Thyroid gland (tissue), 4 donors: Measurements from ENCODE around the gene SIAH3. TPM values are rescaled to one million over a fixed set of nuclear protein-coding genes. Genes with fewer than 3 reads are reported as not detected.

Source experiments
- DNase-seq, 2 donors: peaks; one replicate each; pipeline ENCODE4 v3.0.0-alpha.2; 2019
- H3K27ac ChIP-seq, 3 donors: fragments of 200-600 bp; sonication (generic); 1 replicate in 2 of 3; 2 replicates in 1 of 3; pipeline ENCODE4 v1.5.1; 2016 to 2019; ENCODE audit warnings: mild to moderate bottlenecking in 1 of 3, moderate library complexity in 1 of 3
- H3K27me3 ChIP-seq: fragments of 200-600 bp; sonication (generic); one replicate; pipeline ENCODE4 v1.5.1; 2019
- H3K36me3 ChIP-seq, 2 donors: fragments of 200-600 bp; sonication (generic); one replicate each; pipeline ENCODE4 v1.5.1; 2016 to 2019
- H3K4me1 ChIP-seq, 2 donors: fragments of 200-600 bp; sonication (generic); one replicate each; pipeline ENCODE4 v1.5.1; 2017 to 2019
- H3K4me3 ChIP-seq, 3 donors: fragments of 200-600 bp; sonication (generic); replicated peaks in 1 of 3; 1 replicate in 2 of 3; 2 replicates in 1 of 3; pipeline ENCODE4 v1.5.1; 2016; ENCODE audit warnings: mild to moderate bottlenecking in 1 of 3
- H3K9me3 ChIP-seq: fragments of 200-600 bp; sonication (generic); one replicate; pipeline ENCODE4 v1.5.1; 2017
- CTCF ChIP-seq, 6 experiments: fragments of 200-600 bp in 3 of 6; fragments of 450-650 bp in 3 of 6; sonication (generic) in 3 of 6; IDR thresholded peaks; one replicate each; pipeline ENCODE4 v1.5.1; 2016 to 2019; ENCODE audit warnings: antibody characterized with exemption in 6 of 6, mild to moderate bottlenecking in 2 of 6, inconsistent platforms in 1 of 6, moderate library complexity in 1 of 6
- POLR2A ChIP-seq, 2 donors: fragments of 450-650 bp; IDR thresholded peaks; one replicate each; pipeline ENCODE4 v1.6.1; 2017; ENCODE audit warnings: antibody characterized with exemption in 2 of 2, mild to moderate bottlenecking in 2 of 2, moderate library complexity in 1 of 2
- WGBS, 2 donors: methylation state at CpG; one replicate each; pipeline ENCODE4 v1.1.5; 2017; 5-methylcytosine and 5-hydroxymethylcytosine counted together
- intact Hi-C: fragments of 100-400 bp; cut with DNase I; formaldehyde crosslinking; loops from one replicate; pipeline ENCODE4 v1.15.1; 2023
- total RNA-seq, 4 donors: library from RNA; depleted of rRNA; stranded (reverse); fragments of >200 nt; gene quantifications; one replicate each; pipeline ENCODE4 v1.2.3, GENCODE V29; 2016

The SIAH3 gene
- total RNA-seq, 4 donors from 2014 or later, result 0.13 TPM; not detected in 3

GRCh38 chr13:45826731-45827130 lies 24.8 kb downstream of the SIAH3 start:
- no peaks in the 10 kb centered on the region for H3K9me3 ChIP-seq
- TF ChIP-seq POLR2A (IDR thresholded peaks at IDR 0.05) (no peak), CTCF (IDR thresholded peaks at IDR 0.05) (no peak)
- no peak overlapping the region for H3K4me3 ChIP-seq
- peaks cover 7 to 8% of the 10 kb centered on the region in 2 donors for H3K4me1 ChIP-seq
- H3K36me3 ChIP-seq, result no peaks in the 10 kb centered on the region
- intact Hi-C loops, result no loop called here
- H3K27ac ChIP-seq, result no peak overlapping the region
- 56 to 63% methylated on average over 5 of the region's 5 CpGs for WGBS, 2 donors
- no peaks in the 10 kb centered on the region for H3K27me3 ChIP-seq
- DNase-seq, result no peak

- H3K36me3 ChIP-seq, result no peaks in the 10 kb centered on the region
- peaks cover 3% of the 10 kb centered on the region in 2 donors for H3K4me1 ChIP-seq
- H3K4me3 ChIP-seq, result no peak overlapping the region
- WGBS, 2 donors, result 86 to 91% methylated on average over 4 of the region's 4 CpGs
- H3K27ac ChIP-seq, result no peak overlapping the region
- H3K9me3 ChIP-seq, result no peaks in the 10 kb centered on the region
- TF ChIP-seq POLR2A (IDR thresholded peaks at IDR 0.05) (no peak), CTCF (IDR thresholded peaks at IDR 0.05) (no peak)
- no peak for DNase-seq
- no peaks in the 10 kb centered on the region for H3K27me3 ChIP-seq
- intact Hi-C loops, result no loop called here
Observed at GRCh38 chr13:45825387-45825650, 26.2 kb downstream of the SIAH3 start.

- TF ChIP-seq POLR2A (IDR thresholded peaks at IDR 0.05) (no peak), CTCF (IDR thresholded peaks at IDR 0.05) (no peak)
- no peaks in the 10 kb centered on the region for H3K27me3 ChIP-seq
- H3K27ac ChIP-seq, result no peak overlapping the region
- intact Hi-C loops, result no loop called here
- DNase-seq, result no peak
- no peaks in the 10 kb centered on the region for H3K36me3 ChIP-seq
- no peaks in the 10 kb centered on the region for H3K4me1 ChIP-seq
- no peak overlapping the region for H3K4me3 ChIP-seq
- H3K9me3 ChIP-seq, result no peaks in the 10 kb centered on the region
Observed at GRCh38 chr13:45823583-45823982, 28.0 kb downstream of the SIAH3 start.

GRCh38 chr13:45821811-45822210 lies 29.7 kb downstream of the SIAH3 start:
- WGBS, 2 donors, result 81 to 89% methylated on average over 6 of the region's 6 CpGs

More at GRCh38 chr13:45821811-45822210, 29.7 kb downstream of the SIAH3 start:
- Histone ChIP-seq H3K27ac (no peak overlapping the region), H3K27me3 (no peaks in the 10 kb centered on the region), H3K36me3 (no peaks in the 10 kb centered on the region), H3K4me3 (no peak overlapping the region), H3K9me3 (no peaks in the 10 kb centered on the region), H3K4me1 (no peaks in the 10 kb centered on the region)
- intact Hi-C loops, result no loop called here
- DNase-seq, result no peak
- TF ChIP-seq POLR2A (IDR thresholded peaks at IDR 0.05) (no peak), CTCF (IDR thresholded peaks at IDR 0.05) (no peak)
